ENCODE measurements around the gene ECPAS. TPM values are rescaled to one million over a fixed set of nuclear protein-coding genes. Genes with fewer than 3 reads are reported as not detected.

The ECPAS gene
- total RNA-seq, 1 experiment from 2014 or later = 106 TPM

GRCh38 chr9:111455638-111456037, 28.5 kb downstream of the ECPAS start:
- Histone ChIP-seq H4K5ac (ENCODE audit: insufficient read length, low read depth, low read length) (no peak overlapping the region), H3K4me2 (ENCODE audit: insufficient read depth, insufficient read length, low read length) (no peak overlapping the region), H3K27me3 (ENCODE audit: insufficient read depth, low read length) (no peaks in the 10 kb centered on the region), H4K91ac (ENCODE audit: insufficient read length, low read depth, low read length) (no peak overlapping the region), H2AFZ (ENCODE audit: low read length) (no peak overlapping the region), H4K20me1 (ENCODE audit: control insufficient read depth, insufficient read depth, insufficient read length) (peaks cover 2% of the 10 kb centered on the region), H3K79me1 (ENCODE audit: insufficient read depth, low read depth, low read length, poor library complexity, severe bottlenecking) (peaks cover 15% of the 10 kb centered on the region), H2BK120ac (ENCODE audit: low read depth, low read length, poor library complexity, severe bottlenecking) (no peak overlapping the region), H3K4ac (ENCODE audit: low read depth, low read length) (no peak overlapping the region), H4K8ac (replicated peaks; ENCODE audit: insufficient read length, low read depth, low read length) (no peak overlapping the region), H3K9me3 (ENCODE audit: control insufficient read depth, low read depth, low read length) (no peaks in the 10 kb centered on the region), H3K23me2 (ENCODE audit: insufficient read length, low read depth, low read length, poor library complexity, severe bottlenecking) (no peaks in the 10 kb centered on the region), H2AK5ac (ENCODE audit: insufficient read length, low read length) (no peak overlapping the region), H3T11ph (ENCODE audit: low read length) (no peak overlapping the region), H3K23ac (ENCODE audit: insufficient read length, low read depth, low read length) (no peak overlapping the region), H3K4me1 (ENCODE audit: insufficient read depth, low read length) (peaks cover 14% of the 10 kb centered on the region; the same call in 1 of the 2 replicates), H3K56ac (ENCODE audit: insufficient read length, low read depth, low read length) (no peak overlapping the region), H3K9ac (ENCODE audit: extremely low read depth, insufficient read length, low read length) (no peak overlapping the region), H3K14ac (ENCODE audit: insufficient read depth, low read length) (no peak overlapping the region), H3K79me2 (ENCODE audit: insufficient read depth, low read length) (peaks cover 29% of the 10 kb centered on the region; the same call in 1 of the 2 replicates), H2BK20ac (ENCODE audit: low read depth, low read length, poor library complexity, severe bottlenecking) (no peak overlapping the region), H2BK12ac (ENCODE audit: insufficient read length, low read depth, low read length) (no peak overlapping the region), H2BK15ac (ENCODE audit: low read depth, low read length) (no peak overlapping the region), H2BK5ac (ENCODE audit: insufficient read length, low read length) (no peak overlapping the region), H3K27ac (ENCODE audit: insufficient read length, low read depth, low read length) (no peak overlapping the region), H3K18ac (ENCODE audit: insufficient read length, low read depth, low read length) (no peak overlapping the region)
- H3K9me3 Mint-ChIP-seq = no peaks in the 10 kb centered on the region; a peak in 1 of 5 replicates
- WGBS (ENCODE audit: extremely low coverage, insufficient read length, low lambda C conversion rate) = no CpG with 5 or more reads among the region's 2 CpGs
- no peak overlapping the region for H3K27ac Mint-ChIP-seq
- no peak for DNase-seq
- TF ChIP-seq CTCF (conservative IDR thresholded peaks at IDR 0.05) = no peak
- H3K27me3 Mint-ChIP-seq (ENCODE audit: low read depth) = no peaks in the 10 kb centered on the region
- H3K4me3 Mint-ChIP-seq = no peak overlapping the region
- H3K4me1 Mint-ChIP-seq = peaks cover 35 to 36% of the 10 kb centered on the region in 2 experiments
- no peaks in the 10 kb centered on the region for H3K36me3 Mint-ChIP-seq (ENCODE audit: insufficient read depth in 1 of 3, low read depth in 3 of 3)
